ENCODE measurements around the gene ECI1.

- TF ChIP-seq CTCF (IDR thresholded peaks at IDR 0.05) (no peak), POLR2A (IDR thresholded peaks at IDR 0.05) (no peak), POLR2AphosphoS5 (IDR thresholded peaks at IDR 0.05) (no peak)
Measured at GRCh38 chr16:2211923-2212347, 39.5 kb downstream of the ECI1 start.
